ENCODE measurements around the gene CAMKMT. TPM values are rescaled to one million over a fixed set of nuclear protein-coding genes. Genes with fewer than 3 reads are reported as not detected.

CAMKMT gene
- total RNA-seq, 1 donor from 2014 or later = 9.0 TPM

- Histone ChIP-seq H3K27me3 (ENCODE audit: control insufficient read depth, insufficient read depth, low read length) (peaks cover 40% of the 10 kb centered on the region), H3K4me3 (ENCODE audit: low read depth, low read length) (no peak overlapping the region), H3K36me3 (ENCODE audit: control insufficient read depth, insufficient read depth, low read length) (no peaks in the 10 kb centered on the region)
- no peak for FAIRE-seq
- TF ChIP-seq CTCF (IDR thresholded peaks at IDR 0.05; ENCODE audit: insufficient read depth, low read length, severe bottlenecking) = no peak
- DNase-seq (ENCODE audit: low read depth) = no peak
Observed at GRCh38 chr2:44801289-44801840, 439.6 kb downstream of the CAMKMT start.

GRCh38 chr2:44801841-44802776 is 440.4 kb downstream of the CAMKMT start:
- Histone ChIP-seq H3K4me3 (ENCODE audit: low read depth, low read length) (no peak overlapping the region), H3K27me3 (ENCODE audit: control insufficient read depth, insufficient read depth, low read length) (peaks cover 41% of the 10 kb centered on the region), H3K36me3 (ENCODE audit: control insufficient read depth, insufficient read depth, low read length) (no peaks in the 10 kb centered on the region)
- TF ChIP-seq CTCF (IDR thresholded peaks at IDR 0.05; ENCODE audit: insufficient read depth, low read length, severe bottlenecking) = no peak
- DNase-seq (ENCODE audit: low read depth) (no peak), FAIRE-seq (no peak)

- Histone ChIP-seq H3K36me3 (ENCODE audit: control insufficient read depth, insufficient read depth, low read length) (no peaks in the 10 kb centered on the region), H3K4me3 (ENCODE audit: low read depth, low read length) (no peak overlapping the region), H3K27me3 (ENCODE audit: control insufficient read depth, insufficient read depth, low read length) (peaks cover 44% of the 10 kb centered on the region)
- FAIRE-seq (no peak), DNase-seq (ENCODE audit: low read depth) (no peak)
- no peak for TF ChIP-seq CTCF (IDR thresholded peaks at IDR 0.05; ENCODE audit: insufficient read depth, low read length, severe bottlenecking)
Observed at GRCh38 chr2:44802777-44803424, 441.2 kb downstream of the CAMKMT start.

- FAIRE-seq = no peak
- peaks cover 40% of the 10 kb centered on the region for H3K27me3 ChIP-seq (ENCODE audit: control insufficient read depth, insufficient read depth, low read length)
Observed at GRCh38 chr2:44804406-44805265, 442.9 kb downstream of the CAMKMT start.

More at GRCh38 chr2:44804406-44805265, 442.9 kb downstream of the CAMKMT start:
- DNase-seq (ENCODE audit: low read depth) = no peak
- H3K4me3 ChIP-seq (ENCODE audit: low read depth, low read length) = no peak overlapping the region
- TF ChIP-seq CTCF (IDR thresholded peaks at IDR 0.05; ENCODE audit: insufficient read depth, low read length, severe bottlenecking) = no peak
- H3K36me3 ChIP-seq (ENCODE audit: control insufficient read depth, insufficient read depth, low read length) = no peaks in the 10 kb centered on the region
